ENCODE results near the gene GAS6. TPM values are rescaled to one million over a fixed set of nuclear protein-coding genes. Genes with fewer than 3 reads are reported as not detected.

Gene GAS6
- total RNA-seq, 1 experiment from 2014 or later = 49.4 TPM

- no peak overlapping the region; the same call in 1 of the 2 replicates for H3K27ac ChIP-seq (ENCODE audit: low read depth, low read length)
- peaks cover 12 to 13% of the 10 kb centered on the region in 2 experiments for H3K4me1 ChIP-seq (ENCODE audit: control insufficient read depth in 1 of 2, insufficient read depth in 2 of 2, low read length in 2 of 2)
- intact Hi-C loops (cut with micrococcal nuclease) = no loop called here
- no peaks in the 10 kb centered on the region for H3K9me3 ChIP-seq (ENCODE audit: control insufficient read depth in 1 of 2, insufficient read depth in 1 of 2, low read depth in 1 of 2, low read length in 2 of 2)
- ATAC-seq = no peak
- no TSS peak for BruUV-seq (replicated peaks)
- ChIA-PET CTCF (no interaction called here), RAD21 (ENCODE audit: low non-redundant PET in 1 of 2, low total read pairs in 2 of 2, uncharacterized antibody in 2 of 2, unreplicated experiment in 2 of 2) (no interaction called here), POLR2A (no interaction called here)
- no peak overlapping the region for H3K9ac ChIP-seq (ENCODE audit: low read length)
- H3K79me2 ChIP-seq (ENCODE audit: insufficient read depth, low read length) = peaks cover 6% of the 10 kb centered on the region; the same call in 1 of the 2 replicates
- H3K4me2 ChIP-seq (ENCODE audit: low read length) = no peak overlapping the region
- H2AFZ ChIP-seq (ENCODE audit: low read depth, low read length, poor library complexity, severe bottlenecking) = no peak overlapping the region
- DNase-seq (ENCODE audit: low read depth, low spot score) = no peak
- peaks cover under 1 to 6% of the 10 kb centered on the region in 2 experiments; a peak in 2 of 4 replicates for H3K36me3 ChIP-seq (ENCODE audit: control insufficient read depth in 1 of 2, insufficient read depth in 2 of 2, low read length in 2 of 2)
- no peaks in the 10 kb centered on the region for H4K20me1 ChIP-seq (ENCODE audit: insufficient read depth)
- H3K4me3 ChIP-seq (replicated peaks in 1 of 2; ENCODE audit: low read depth in 1 of 2, low read length in 2 of 2) = no peak overlapping the region
- H3K27me3 ChIP-seq (ENCODE audit: insufficient read depth, low read length) = no peaks in the 10 kb centered on the region
- TF ChIP-seq ZNF274 (IDR thresholded peaks at IDR 0.05; ENCODE audit: low read depth, low read length) (no peak), SRF (IDR thresholded peaks at IDR 0.05; ENCODE audit: low read depth) (no peak), EZH2 (IDR thresholded peaks at IDR 0.05) (no peak), EGR1 (IDR thresholded peaks at IDR 0.05; ENCODE audit: low read depth) (no peak), SP1 (IDR thresholded peaks at IDR 0.05; ENCODE audit: low read depth) (no peak), CBX3 (IDR thresholded peaks at IDR 0.05; ENCODE audit: low read depth) (no peak)
- no peaks in the 10 kb centered on the region for H3K9me2 ChIP-seq (ENCODE audit: insufficient read depth)
These were observed 31.2 kb downstream of the GAS6 start for GRCh38 chr13:113832631-113833030.

GRCh38 chr13:113832205-113832604 lies 31.7 kb downstream of the GAS6 start:
- no peak for DNase-seq (ENCODE audit: low read depth, low spot score)

More at GRCh38 chr13:113832205-113832604, 31.7 kb downstream of the GAS6 start:
- Histone ChIP-seq H3K9me3 (ENCODE audit: control insufficient read depth in 1 of 2, insufficient read depth in 1 of 2, low read depth in 1 of 2, low read length in 2 of 2) (no peaks in the 10 kb centered on the region), H3K4me1 (ENCODE audit: control insufficient read depth in 1 of 2, insufficient read depth in 2 of 2, low read length in 2 of 2) (peaks cover 7 to 9% of the 10 kb centered on the region in 2 experiments), H3K27me3 (ENCODE audit: insufficient read depth, low read length) (no peaks in the 10 kb centered on the region), H3K9ac (ENCODE audit: low read length) (no peak overlapping the region), H3K27ac (ENCODE audit: low read depth, low read length) (no peak overlapping the region; the same call in 1 of the 2 replicates), H4K20me1 (ENCODE audit: insufficient read depth) (no peaks in the 10 kb centered on the region), H3K4me3 (replicated peaks in 1 of 2; ENCODE audit: low read depth in 1 of 2, low read length in 2 of 2) (no peak overlapping the region), H3K9me2 (ENCODE audit: insufficient read depth) (no peaks in the 10 kb centered on the region), H3K4me2 (ENCODE audit: low read length) (no peak overlapping the region), H3K36me3 (ENCODE audit: control insufficient read depth in 1 of 2, insufficient read depth in 2 of 2, low read length in 2 of 2) (peaks cover 5 to 10% of the 10 kb centered on the region in 2 experiments; a peak in 2 of 4 replicates), H3K79me2 (ENCODE audit: insufficient read depth, low read length) (peaks cover 8% of the 10 kb centered on the region; the same call in 1 of the 2 replicates), H2AFZ (ENCODE audit: low read depth, low read length, poor library complexity, severe bottlenecking) (no peak overlapping the region)
- ChIA-PET POLR2A (no interaction called here), CTCF (no interaction called here), RAD21 (ENCODE audit: low non-redundant PET in 1 of 2, low total read pairs in 2 of 2, uncharacterized antibody in 2 of 2, unreplicated experiment in 2 of 2) (no interaction called here)
- TF ChIP-seq FOSL1 (IDR thresholded peaks at IDR 0.05; ENCODE audit: low read depth) (no peak), SP1 (IDR thresholded peaks at IDR 0.05; ENCODE audit: low read depth) (no peak), POLR2A (IDR thresholded peaks at IDR 0.05; ENCODE audit: borderline replicate concordance, extremely low read depth, insufficient read depth, insufficient read length) (no peak), CEBPB (IDR thresholded peaks at IDR 0.05; ENCODE audit: low read depth) (no peak), ZFX (IDR thresholded peaks at IDR 0.05) (no peak)
- no TSS peak for BruUV-seq (replicated peaks)
- no peak for ATAC-seq
- intact Hi-C loops (cut with micrococcal nuclease) = no loop called here

Data from HCT116 (cell line).